Sigmoid colon (tissue), 4 donors: ENCODE data around the gene HEXB.

Source experiments
- EP300 ChIP-seq, 4 donors: sonication (generic); formaldehyde crosslinking; IDR thresholded peaks; one replicate each; pipeline ENCODE4 v1.6.1; 2017; ENCODE audit warnings: antibody characterized with exemption in 4 of 4
- POLR2A ChIP-seq, 2 donors: fragments of 450-650 bp; IDR thresholded peaks; one replicate each; pipeline ENCODE4 v1.6.1; 2016; ENCODE audit warnings: antibody characterized with exemption in 2 of 2, mild to moderate bottlenecking in 2 of 2, moderate library complexity in 2 of 2
- POLR2AphosphoS5 ChIP-seq, 4 donors: sonication (generic); formaldehyde crosslinking; IDR thresholded peaks; one replicate each; pipeline ENCODE4 v1.6.1; 2017; ENCODE audit warnings: antibody characterized with exemption in 4 of 4
- TF ChIP-seq, protein P1 (sequence below), 4 experiments: fragments of 450-650 bp in 3 of 4; fragments of 200-600 bp in 1 of 4; IDR thresholded peaks; one replicate each; pipeline ENCODE4 v1.5.1; 2016 to 2019; ENCODE audit warnings: antibody characterized with exemption in 4 of 4, mild to moderate bottlenecking in 3 of 4, moderate library complexity in 2 of 4

DNA sequence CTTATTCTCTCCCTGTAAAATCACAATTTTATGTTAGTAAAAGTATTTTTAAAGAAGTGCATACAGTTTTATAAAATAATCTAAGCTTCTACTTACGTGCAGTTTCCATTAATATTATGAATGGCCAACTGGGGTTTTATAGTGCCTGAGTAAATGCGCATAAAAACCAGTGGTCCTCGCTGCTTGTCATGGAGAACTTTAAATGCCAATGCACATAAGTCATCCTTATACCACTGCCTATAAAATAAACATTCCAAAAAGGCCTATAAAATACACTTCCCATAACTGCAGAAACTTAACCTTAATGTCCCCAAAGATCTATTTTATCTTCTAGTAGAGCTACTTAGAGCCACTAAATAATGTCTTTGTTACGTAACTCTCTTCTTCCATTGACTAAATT is 53.4 kb downstream of the HEXB start:
- TF ChIP-seq, protein P1, sequence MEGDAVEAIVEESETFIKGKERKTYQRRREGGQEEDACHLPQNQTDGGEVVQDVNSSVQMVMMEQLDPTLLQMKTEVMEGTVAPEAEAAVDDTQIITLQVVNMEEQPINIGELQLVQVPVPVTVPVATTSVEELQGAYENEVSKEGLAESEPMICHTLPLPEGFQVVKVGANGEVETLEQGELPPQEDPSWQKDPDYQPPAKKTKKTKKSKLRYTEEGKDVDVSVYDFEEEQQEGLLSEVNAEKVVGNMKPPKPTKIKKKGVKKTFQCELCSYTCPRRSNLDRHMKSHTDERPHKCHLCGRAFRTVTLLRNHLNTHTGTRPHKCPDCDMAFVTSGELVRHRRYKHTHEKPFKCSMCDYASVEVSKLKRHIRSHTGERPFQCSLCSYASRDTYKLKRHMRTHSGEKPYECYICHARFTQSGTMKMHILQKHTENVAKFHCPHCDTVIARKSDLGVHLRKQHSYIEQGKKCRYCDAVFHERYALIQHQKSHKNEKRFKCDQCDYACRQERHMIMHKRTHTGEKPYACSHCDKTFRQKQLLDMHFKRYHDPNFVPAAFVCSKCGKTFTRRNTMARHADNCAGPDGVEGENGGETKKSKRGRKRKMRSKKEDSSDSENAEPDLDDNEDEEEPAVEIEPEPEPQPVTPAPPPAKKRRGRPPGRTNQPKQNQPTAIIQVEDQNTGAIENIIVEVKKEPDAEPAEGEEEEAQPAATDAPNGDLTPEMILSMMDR (IDR thresholded peaks at IDR 0.05): no peak
- TF ChIP-seq POLR2AphosphoS5 (IDR thresholded peaks at IDR 0.05) (no peak), POLR2A (IDR thresholded peaks at IDR 0.05) (no peak), EP300 (IDR thresholded peaks at IDR 0.05) (no peak)
